Activated naive CD4-positive, alpha-beta T cell treated with anti-CD3 and anti-CD28 coated beads, Interleukin-2, amount 10 ng/mL, durations not matched to agents 7 days and 5 days (primary cell): ENCODE measurements around the gene OR2T11.
"Not testable (repeated sequence)": the region's sequence is repeated elsewhere in the genome, so short reads cannot be mapped to it uniquely, and the experiment has no call there.

Source experiments
- CTCF ChIA-PET: fragments of 350-600 bp; sonication (Branson Sonifier 250); formaldehyde crosslinking; loops from one replicate; lab custom pipeline; 2021; ENCODE audit warnings: antibody characterized with exemption; lab: Charles Lee
- DNase-seq: peaks from one replicate; pipeline ENCODE4 v3.0.0-alpha.2; 2020
- H3K27ac Mint-ChIP-seq: one replicate; pipeline ENCODE4 v1.8.0; 2021; ENCODE audit warnings: mild to moderate bottlenecking, moderate library complexity, mixed read lengths
- H3K27me3 Mint-ChIP-seq: one replicate; pipeline ENCODE4 v1.8.0; 2021; ENCODE audit warnings: mild to moderate bottlenecking, mixed read lengths
- H3K36me3 Mint-ChIP-seq: one replicate; pipeline ENCODE4 v1.8.0; 2021; ENCODE audit warnings: mixed read lengths
- H3K4me1 Mint-ChIP-seq: one replicate; pipeline ENCODE4 v1.8.0; 2021; ENCODE audit warnings: mixed read lengths
- H3K4me3 Mint-ChIP-seq: one replicate; pipeline ENCODE4 v1.8.0; 2021; ENCODE audit warnings: mild to moderate bottlenecking, moderate library complexity, mixed read lengths
- H3K9me3 Mint-ChIP-seq: one replicate; pipeline ENCODE4 v1.8.0; 2021; ENCODE audit warnings: mixed read lengths

The OR2T11 gene, protein sequence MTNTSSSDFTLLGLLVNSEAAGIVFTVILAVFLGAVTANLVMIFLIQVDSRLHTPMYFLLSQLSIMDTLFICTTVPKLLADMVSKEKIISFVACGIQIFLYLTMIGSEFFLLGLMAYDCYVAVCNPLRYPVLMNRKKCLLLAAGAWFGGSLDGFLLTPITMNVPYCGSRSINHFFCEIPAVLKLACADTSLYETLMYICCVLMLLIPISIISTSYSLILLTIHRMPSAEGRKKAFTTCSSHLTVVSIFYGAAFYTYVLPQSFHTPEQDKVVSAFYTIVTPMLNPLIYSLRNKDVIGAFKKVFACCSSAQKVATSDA

DNA sequence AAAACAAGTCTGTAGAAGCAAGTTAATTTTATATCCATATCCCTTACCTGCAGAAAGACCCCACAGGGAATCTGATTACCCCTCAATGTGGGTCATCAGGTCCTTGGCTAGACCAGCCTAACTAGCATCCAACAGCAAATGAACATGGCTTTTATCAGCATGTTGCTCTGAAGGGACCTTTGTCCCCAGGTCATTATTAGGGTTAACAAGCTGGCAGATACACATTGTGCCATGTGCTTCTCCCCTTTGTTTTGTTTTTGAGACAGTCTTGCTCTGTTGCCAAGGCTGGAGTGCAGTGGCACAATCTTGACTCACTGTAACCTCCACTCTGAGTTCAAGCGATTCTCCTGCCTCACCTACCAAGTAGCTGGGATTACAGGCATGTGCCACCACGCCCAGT is at the start of gene OR2T11:
Gene OR2T11, minus strand, starts transcription at position 101 of the 400 bp plus-strand sequence. CDS start 7,963 bp downstream, outside the sequence.
- H3K36me3 Mint-ChIP-seq, CTCF ChIA-PET: not testable (repeated sequence)

DNA sequence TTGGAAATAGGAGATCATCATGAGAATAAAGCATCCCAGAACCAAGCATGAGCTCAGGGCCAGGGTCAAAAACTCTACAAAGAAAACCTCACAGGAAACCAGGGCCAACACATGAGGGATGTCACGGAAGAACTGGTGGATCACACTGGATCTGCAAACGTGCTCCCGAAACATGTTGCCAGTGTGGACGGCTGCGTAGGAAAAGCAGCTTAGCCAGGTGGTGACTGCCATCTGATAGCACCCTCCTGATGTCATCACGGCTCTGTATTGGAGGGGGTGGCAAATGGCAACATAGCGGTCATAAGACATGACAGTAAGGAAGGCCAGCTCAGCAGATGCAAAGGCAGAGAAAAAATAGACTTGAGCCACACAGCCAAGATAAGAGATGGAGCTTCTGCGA is 46.8 kb upstream of the OR2T11 start:
- CTCF ChIA-PET: no interaction called here
- no peak overlapping the region for H3K4me3 Mint-ChIP-seq
- no peak for DNase-seq
- no peak overlapping the region for H3K27ac Mint-ChIP-seq
- H3K9me3 Mint-ChIP-seq: no peaks in the 10 kb centered on the region
- H3K27me3 Mint-ChIP-seq: no peaks in the 10 kb centered on the region
- H3K4me1 Mint-ChIP-seq: no peaks in the 10 kb centered on the region
- no peaks in the 10 kb centered on the region for H3K36me3 Mint-ChIP-seq

More for the DNA sequence above, at the start of gene OR2T11:
- H3K9me3 Mint-ChIP-seq, H3K27me3 Mint-ChIP-seq, H3K4me3 Mint-ChIP-seq, DNase-seq, H3K27ac Mint-ChIP-seq, H3K4me1 Mint-ChIP-seq: not testable (repeated sequence)

DNA sequence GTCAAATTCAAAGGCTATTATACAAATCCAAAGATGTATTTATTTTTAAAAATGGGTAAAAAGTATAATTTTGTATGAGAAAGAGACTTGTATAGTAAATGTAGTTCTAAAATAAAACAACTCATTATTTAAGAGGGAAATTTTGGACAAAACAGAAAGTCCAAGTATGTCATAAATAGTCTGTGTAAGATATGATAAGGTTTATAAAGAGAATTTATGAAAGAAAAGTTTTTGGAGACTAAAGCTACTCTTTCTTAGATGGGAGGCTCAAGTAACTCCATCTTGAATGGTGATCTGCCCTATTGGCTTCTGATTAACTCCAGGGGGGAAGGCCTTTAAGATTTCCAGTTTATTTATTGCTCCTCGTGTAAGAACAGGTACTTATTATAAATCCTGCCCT is 35.1 kb upstream of the OR2T11 start:
- peaks cover 5% of the 10 kb centered on the region for H3K9me3 Mint-ChIP-seq
- H3K36me3 Mint-ChIP-seq: no peaks in the 10 kb centered on the region
- no peaks in the 10 kb centered on the region for H3K4me1 Mint-ChIP-seq
- no peaks in the 10 kb centered on the region for H3K27me3 Mint-ChIP-seq
- DNase-seq: no peak
- H3K27ac Mint-ChIP-seq: no peak overlapping the region
- CTCF ChIA-PET: no interaction called here
- no peak overlapping the region for H3K4me3 Mint-ChIP-seq

DNA sequence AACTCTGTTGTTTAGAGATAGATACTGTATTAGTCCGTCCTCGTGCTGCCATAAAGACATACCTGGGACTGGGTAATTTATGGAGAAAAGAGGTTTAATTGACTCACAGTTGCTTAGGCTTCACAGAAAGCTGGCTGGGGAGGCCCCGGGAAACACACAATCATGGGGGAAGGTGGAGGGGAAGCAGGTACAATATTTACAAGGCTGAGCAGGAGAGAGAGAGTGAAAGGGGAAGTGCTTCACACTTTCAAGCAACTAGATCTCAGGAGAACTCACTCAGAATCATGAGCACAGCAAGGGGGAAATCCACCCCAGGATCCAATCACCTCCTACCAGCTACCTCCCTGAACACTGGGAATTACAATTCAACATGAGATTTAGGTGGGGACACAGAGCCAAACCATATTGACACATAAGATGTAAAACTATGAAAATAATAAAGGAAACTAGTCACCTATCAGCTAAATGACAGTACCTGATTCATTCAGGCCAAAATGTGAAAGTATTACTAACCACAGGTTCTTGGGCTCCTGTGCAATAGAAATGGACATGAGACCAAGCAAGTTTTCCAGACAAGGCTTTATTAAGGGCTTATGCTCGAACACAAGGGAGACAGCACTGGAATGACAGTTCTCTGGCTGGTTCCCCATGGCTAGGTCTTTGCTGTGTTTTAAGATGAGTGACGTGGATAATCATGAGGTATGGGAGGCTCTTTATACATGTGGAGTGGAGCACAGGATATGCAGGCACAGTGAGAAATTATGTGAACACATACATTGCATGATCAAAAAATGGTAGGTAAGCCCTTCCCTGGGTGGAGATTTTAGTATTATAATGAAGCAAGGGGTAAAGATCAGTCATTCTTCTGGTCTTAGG is 28.8 kb upstream of the OR2T11 start:
- H3K4me1 Mint-ChIP-seq, CTCF ChIA-PET, DNase-seq, H3K36me3 Mint-ChIP-seq, H3K4me3 Mint-ChIP-seq, H3K9me3 Mint-ChIP-seq, H3K27ac Mint-ChIP-seq, H3K27me3 Mint-ChIP-seq: not testable (repeated sequence)

DNA sequence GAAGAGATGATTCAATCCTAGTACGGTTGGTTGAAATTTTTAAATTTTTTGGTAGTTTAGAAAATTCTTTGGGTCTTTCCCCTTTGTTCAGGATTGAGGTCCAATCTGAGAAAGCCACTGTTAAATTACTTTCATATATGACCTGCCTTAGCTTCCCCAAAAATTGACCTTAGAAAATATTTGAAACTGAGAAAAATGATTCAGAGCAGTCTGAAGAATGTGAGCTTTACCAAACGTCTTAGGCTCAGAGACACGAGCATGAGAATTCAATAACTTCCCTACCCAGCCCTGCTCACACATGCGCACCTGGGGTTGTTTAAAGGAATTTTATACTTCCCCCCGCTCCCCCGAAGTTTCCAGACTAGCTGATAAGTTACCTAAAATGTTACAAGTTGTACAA is 21.9 kb upstream of the OR2T11 start:
- CTCF ChIA-PET, H3K27me3 Mint-ChIP-seq, H3K9me3 Mint-ChIP-seq, DNase-seq, H3K4me3 Mint-ChIP-seq, H3K4me1 Mint-ChIP-seq, H3K27ac Mint-ChIP-seq, H3K36me3 Mint-ChIP-seq: not testable (repeated sequence)

DNA sequence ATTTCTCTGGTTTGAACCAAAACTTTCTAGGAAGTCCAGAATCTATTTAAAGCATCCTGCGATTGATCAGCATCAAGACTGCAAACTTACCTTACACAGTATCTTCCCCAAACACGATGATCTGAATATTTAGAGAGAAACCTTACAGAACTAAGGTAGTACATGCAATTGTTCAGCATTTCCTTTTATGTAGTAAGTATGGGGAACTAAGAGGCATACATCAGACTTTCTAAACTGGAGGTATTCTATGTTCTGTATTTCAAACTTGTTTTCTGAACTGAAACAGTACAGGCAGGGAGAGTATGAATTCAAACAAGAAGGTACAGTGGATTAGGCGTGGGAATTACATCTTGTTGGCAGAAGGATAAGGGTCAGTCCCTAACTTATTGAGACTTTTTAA is 20.5 kb upstream of the OR2T11 start, which contains the start of gene OR2T27:
Gene OR2T27, minus strand, starts transcription at position 175 of the 400 bp plus-strand sequence. CDS start 4,644 bp downstream, outside the sequence.
- not testable (repeated sequence) for H3K27me3 Mint-ChIP-seq

DNA sequence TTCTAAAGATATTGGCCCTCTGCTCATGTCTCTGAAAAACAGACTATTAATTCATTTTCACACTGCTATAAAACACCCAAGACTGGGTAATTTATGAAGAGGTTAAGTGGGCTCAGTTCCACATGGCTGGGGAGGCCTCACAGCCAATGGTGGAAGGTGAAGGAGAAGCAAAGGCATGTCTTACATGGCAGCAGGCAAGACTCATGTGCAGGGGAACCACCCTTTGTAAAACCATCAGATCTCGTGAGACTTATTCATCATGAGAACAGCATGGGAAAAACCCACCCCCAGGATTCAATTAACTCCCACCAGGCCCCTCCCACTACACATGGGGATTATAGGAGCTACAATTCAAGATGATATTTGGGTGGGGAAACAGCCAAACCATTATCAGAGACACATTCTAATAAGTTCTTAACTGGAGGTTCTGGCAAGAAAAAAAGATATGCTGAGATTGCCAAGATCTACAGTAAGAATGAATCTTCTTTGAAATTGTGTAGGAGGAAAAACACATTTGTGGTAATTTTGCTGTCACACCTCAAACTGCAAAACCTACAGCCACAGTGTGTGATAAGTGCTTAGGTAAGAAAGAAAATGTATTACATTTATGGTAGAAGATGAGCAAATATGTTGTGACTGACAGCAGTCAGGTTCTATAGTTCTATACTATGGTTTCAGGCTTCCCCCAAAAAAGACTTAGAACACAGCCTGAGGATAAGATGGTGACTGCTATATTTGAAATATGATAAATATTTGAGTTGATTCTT is 14.1 kb upstream of the OR2T11 start:
- H3K36me3 Mint-ChIP-seq, DNase-seq, H3K27ac Mint-ChIP-seq, CTCF ChIA-PET, H3K4me3 Mint-ChIP-seq, H3K27me3 Mint-ChIP-seq, H3K9me3 Mint-ChIP-seq, H3K4me1 Mint-ChIP-seq: not testable (repeated sequence)

More for the DNA sequence above, 20.5 kb upstream of the OR2T11 start, which contains the start of gene OR2T27:
- H3K36me3 Mint-ChIP-seq, H3K27ac Mint-ChIP-seq, H3K4me3 Mint-ChIP-seq, DNase-seq, H3K9me3 Mint-ChIP-seq, CTCF ChIA-PET, H3K4me1 Mint-ChIP-seq: not testable (repeated sequence)

DNA sequence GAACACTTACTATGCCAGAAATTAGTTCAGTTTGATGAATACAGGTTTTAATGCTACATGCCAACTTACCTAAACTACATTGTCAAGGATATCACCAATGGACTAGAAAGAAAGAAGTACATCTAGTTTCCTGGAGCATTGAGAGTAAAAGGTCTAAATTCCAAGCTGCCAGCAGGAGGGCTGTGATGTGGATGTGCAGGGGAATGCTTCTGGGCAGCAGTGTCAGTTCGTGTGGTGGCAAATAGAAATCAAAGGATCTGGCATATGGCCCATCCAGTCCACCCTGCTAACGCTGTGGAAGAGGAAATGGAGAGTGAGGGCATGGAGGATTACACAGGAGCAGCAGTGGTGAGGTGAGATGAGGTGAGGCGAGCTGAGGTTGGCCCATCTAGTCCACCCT is 10.3 kb upstream of the OR2T11 start, which contains the start of gene OR2T35:
Gene OR2T35, minus strand, starts transcription at position 101 of the 400 bp plus-strand sequence. CDS start 6,020 bp downstream, outside the sequence.
- H3K27ac Mint-ChIP-seq, DNase-seq, CTCF ChIA-PET, H3K27me3 Mint-ChIP-seq, H3K4me1 Mint-ChIP-seq, H3K9me3 Mint-ChIP-seq, H3K36me3 Mint-ChIP-seq, H3K4me3 Mint-ChIP-seq: not testable (repeated sequence)

DNA sequence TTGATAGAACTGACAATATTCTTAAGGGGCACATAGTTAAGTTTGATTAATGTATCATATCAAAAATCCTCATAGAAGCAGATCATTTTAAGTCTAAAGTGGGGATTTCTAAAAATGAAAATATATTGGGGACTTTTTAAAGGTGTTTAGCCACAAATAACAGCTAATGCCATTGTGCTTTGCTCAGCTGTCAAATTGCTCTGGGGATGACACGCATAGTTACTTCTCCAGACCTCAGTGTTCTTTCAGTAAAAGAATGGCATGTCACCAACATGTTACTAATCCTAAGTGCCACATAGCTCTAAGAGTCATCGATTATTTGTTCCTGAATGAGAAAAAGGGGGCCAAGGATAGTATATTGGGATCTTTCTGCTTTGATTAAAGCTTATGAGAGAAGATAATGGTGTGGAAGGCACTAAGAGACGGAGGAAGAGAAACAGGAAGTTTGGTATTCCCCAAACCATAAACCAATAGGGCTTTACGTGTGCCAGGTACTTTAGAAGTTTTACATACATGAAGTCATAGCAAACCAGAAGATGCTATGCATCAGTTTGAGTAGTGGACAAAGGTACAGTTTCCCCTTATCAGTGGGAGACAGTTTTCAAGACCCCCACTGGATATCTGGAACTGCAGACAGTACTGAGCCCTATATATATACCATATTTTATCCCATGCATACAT is 8.2 kb upstream of the OR2T11 start:
- H3K4me3 Mint-ChIP-seq, H3K36me3 Mint-ChIP-seq, H3K4me1 Mint-ChIP-seq, H3K27ac Mint-ChIP-seq, CTCF ChIA-PET, H3K9me3 Mint-ChIP-seq, DNase-seq, H3K27me3 Mint-ChIP-seq: not testable (repeated sequence)

DNA sequence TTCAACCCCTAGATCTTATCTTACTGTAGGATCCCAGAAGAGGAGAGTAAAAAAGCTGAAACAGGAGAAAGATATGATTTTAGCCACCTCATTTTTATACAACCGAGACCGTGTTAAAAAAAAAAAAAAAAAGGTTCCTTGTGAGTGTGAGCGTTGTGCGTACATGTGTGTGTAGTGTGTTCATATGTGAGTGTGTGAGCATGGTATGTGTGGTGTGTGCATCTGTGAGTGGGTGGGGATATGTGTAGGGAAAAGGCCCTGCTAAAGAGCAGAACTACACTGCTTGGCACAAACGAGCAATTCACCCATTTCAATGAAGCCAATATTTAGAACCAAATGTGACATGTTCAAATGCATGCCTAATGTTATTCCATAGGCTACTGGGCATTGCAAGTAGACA is 6.7 kb upstream of the OR2T11 start:
- CTCF ChIA-PET, H3K4me3 Mint-ChIP-seq: not testable (repeated sequence)

DNA sequence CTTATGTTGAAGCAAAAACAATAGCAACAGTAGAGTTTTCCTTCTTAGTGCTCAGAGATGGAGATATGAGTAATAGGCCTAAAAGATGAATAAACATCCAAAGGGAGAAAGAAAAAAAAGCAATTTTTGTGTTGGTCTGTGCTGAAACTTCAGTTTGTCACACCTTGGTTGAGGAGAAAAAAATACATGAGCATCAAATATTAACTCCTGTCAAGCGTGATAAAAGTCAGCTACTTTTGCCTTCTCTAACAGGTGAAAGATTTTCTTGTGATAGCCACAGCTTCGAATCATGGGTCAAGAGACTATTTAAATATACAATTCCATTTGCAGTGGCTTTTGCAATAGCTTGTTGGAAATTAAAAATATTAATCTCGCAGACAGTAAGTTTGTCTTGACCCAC is 6.0 kb upstream of the OR2T11 start:
- H3K36me3 Mint-ChIP-seq, H3K9me3 Mint-ChIP-seq, CTCF ChIA-PET, H3K27ac Mint-ChIP-seq, H3K4me1 Mint-ChIP-seq, H3K4me3 Mint-ChIP-seq, H3K27me3 Mint-ChIP-seq, DNase-seq: not testable (repeated sequence)

More for the DNA sequence above, 6.7 kb upstream of the OR2T11 start:
- not testable (repeated sequence) for DNase-seq, H3K9me3 Mint-ChIP-seq, H3K4me1 Mint-ChIP-seq, H3K27me3 Mint-ChIP-seq, H3K36me3 Mint-ChIP-seq, H3K27ac Mint-ChIP-seq

DNA sequence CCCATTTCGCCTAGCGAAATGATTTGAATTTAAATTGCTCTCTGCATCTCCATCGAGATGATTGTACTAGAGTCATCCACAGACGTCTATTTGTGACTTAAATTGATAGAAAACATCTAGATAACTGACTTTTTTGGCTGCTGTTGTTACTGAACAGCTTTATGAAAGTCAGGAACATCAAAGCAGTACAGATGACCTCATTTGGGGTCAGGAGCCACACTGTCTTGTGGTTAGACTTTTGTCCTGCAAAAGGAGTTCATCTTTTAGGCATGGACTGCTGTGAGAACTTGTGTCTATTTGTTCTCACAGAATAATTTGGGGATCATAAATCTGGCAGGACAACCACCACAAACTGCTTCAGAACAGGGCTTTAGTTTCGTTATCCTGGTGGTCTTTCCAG is 4.8 kb upstream of the OR2T11 start:
- H3K4me1 Mint-ChIP-seq, H3K27me3 Mint-ChIP-seq, H3K4me3 Mint-ChIP-seq, CTCF ChIA-PET, H3K36me3 Mint-ChIP-seq, DNase-seq, H3K27ac Mint-ChIP-seq, H3K9me3 Mint-ChIP-seq: not testable (repeated sequence)

DNA sequence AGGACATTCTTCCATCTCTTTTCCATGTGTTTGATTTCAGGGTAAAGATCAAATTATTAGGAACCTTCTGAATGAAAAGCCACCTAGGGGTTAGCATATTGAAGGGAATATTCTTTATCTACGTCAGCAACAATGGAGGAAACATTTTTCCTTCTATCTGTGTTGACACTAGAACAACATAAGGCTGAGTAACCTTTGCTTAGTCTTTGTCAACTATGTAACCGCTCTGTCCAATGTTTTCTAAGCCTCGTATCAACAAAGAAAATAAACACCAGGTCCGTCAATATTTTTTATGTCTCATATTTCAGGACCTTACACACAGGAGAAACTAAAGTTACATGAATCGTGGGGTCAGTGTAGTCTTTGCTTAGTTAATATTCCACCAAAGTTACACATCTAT is 1.7 kb upstream of the OR2T11 start:
- H3K4me1 Mint-ChIP-seq, CTCF ChIA-PET, H3K27me3 Mint-ChIP-seq, H3K4me3 Mint-ChIP-seq, H3K9me3 Mint-ChIP-seq, H3K27ac Mint-ChIP-seq, DNase-seq, H3K36me3 Mint-ChIP-seq: not testable (repeated sequence)
